NCI-H82 treated with DMSO at 0.1 percent for 48 hours (cell line): Measurements from ENCODE around the gene KLHL40.

Source experiments
- DNase-seq: peaks from one replicate; lab custom pipeline; 2025; ENCODE audit not compliant: unreplicated experiment; lab: John Stamatoyannopoulos, UW

The KLHL40 gene

GRCh38 chr3:42702066-42702951, 17.0 kb downstream of the KLHL40 start, which contains the start of gene HHATL:
Gene HHATL (minus strand): TSS chr3:42702798. CDS start chr3:42700826, 1,972 bp downstream.
- DNase-seq = no peak

- no peak for DNase-seq
These were observed 17.8 kb downstream of the KLHL40 start for GRCh38 chr3:42702982-42703694.

- no peak for DNase-seq
These were observed 18.3 kb downstream of the KLHL40 start for GRCh38 chr3:42703695-42704025.

- DNase-seq = no peak
These were observed 19.0 kb downstream of the KLHL40 start for GRCh38 chr3:42704136-42704841.

- DNase-seq = no peak
These were observed 19.9 kb downstream of the KLHL40 start for GRCh38 chr3:42705058-42705767.

GRCh38 chr3:42705962-42706585, 20.7 kb downstream of the KLHL40 start:
- no peak for DNase-seq

- no peak for DNase-seq
These were observed 21.6 kb downstream of the KLHL40 start for GRCh38 chr3:42706721-42707619.

GRCh38 chr3:42707620-42708355, 22.5 kb downstream of the KLHL40 start:
- DNase-seq = no peak

GRCh38 chr3:42708611-42709151, 23.3 kb downstream of the KLHL40 start:
- no peak for DNase-seq

- DNase-seq = no peak
These were observed 24.3 kb downstream of the KLHL40 start for GRCh38 chr3:42709621-42710020.

GRCh38 chr3:42710323-42711021, 25.1 kb downstream of the KLHL40 start:
- no peak for DNase-seq

- no peak for DNase-seq
These were observed 26.4 kb downstream of the KLHL40 start for GRCh38 chr3:42711491-42712343.

GRCh38 chr3:42712344-42712648, 27.0 kb downstream of the KLHL40 start:
- no peak for DNase-seq

- DNase-seq = no peak
These were observed 27.5 kb downstream of the KLHL40 start for GRCh38 chr3:42712688-42713372.

- DNase-seq = no peak
These were observed 28.4 kb downstream of the KLHL40 start for GRCh38 chr3:42713747-42714146.

GRCh38 chr3:42714171-42714852, 29.0 kb downstream of the KLHL40 start:
- DNase-seq = no peak
